ENCODE measurements around the gene DHRS7.
"Not testable (repeated sequence)": the region's sequence is repeated elsewhere in the genome, so short reads cannot be mapped to it uniquely, and the experiment has no call there.

The DHRS7 gene

GRCh38 chr14:60134702-60135101, 30.5 kb downstream of the DHRS7 start:
- H3K4me3 ChIP-seq (ENCODE audit: low read depth, low read length), result no peak overlapping the region

DNA sequence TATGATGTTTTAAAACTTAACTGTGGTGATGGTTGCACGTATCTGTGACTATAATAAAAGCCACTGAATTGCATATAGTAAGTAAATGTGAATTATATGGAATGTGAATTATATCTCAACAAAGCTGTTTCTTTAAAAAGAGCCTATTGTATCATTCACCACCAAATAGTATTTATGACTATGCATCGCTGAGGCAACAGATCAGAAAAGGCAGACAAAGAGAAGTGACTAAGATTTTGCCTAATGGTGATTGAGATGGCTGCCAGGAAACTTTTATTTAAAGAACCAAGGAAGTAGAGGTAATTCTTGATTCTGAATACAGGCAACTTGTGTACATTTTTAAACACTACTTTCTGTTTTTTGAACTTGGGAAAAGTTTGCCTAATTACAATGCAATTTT, 31.7 kb downstream of the DHRS7 start:
- H3K4me3 ChIP-seq (ENCODE audit: low read depth, low read length), result no peak overlapping the region

- no peak overlapping the region for H3K4me3 ChIP-seq (ENCODE audit: low read depth, low read length)
Measured at GRCh38 chr14:60125918-60126317, 39.3 kb downstream of the DHRS7 start.

DNA sequence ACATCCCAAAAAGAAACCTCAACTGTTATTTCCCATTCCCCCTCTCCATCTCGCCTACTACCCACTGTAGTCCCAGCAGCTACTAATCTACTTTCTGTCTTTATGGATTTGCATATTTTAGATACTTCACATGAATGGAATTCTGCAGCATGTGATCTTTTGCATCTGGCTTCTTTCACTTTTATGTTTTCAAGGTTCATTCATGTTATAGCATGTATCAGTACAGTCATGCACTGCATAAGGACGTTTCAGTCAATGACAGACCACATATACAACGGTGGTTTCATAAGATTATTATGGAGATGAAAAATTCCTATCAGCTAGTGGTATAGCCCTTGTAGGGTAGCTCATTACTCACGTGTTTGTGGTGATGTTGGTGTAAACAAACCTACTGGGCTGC, 49.0 kb downstream of the DHRS7 start:
- H3K4me3 ChIP-seq (ENCODE audit: low read depth, low read length), result no peak overlapping the region

- H3K4me3 ChIP-seq (ENCODE audit: low read depth, low read length), result no peak overlapping the region
Measured at GRCh38 chr14:60114881-60115280, 50.3 kb downstream of the DHRS7 start.

DNA sequence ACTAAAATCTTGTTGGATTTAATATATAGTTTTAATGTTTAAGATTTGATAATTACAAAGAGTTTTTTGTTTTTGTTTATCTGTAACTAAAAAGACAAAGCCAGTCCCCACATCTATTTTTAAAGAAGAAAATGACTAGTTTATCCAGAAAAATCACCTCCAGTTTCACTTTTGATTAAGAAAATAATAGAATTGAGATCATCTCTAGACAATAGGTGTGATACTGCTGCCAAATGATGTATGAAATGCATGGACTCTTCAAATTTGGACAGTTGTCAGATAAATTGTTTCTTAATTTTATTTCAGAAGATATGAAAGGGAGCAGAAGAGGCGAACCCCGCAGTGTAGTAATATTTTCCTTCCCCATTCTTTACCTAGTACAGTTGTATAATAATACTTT, 53.5 kb downstream of the DHRS7 start:
- H3K4me3 ChIP-seq (ENCODE audit: low read depth, low read length), result no peak overlapping the region

DNA sequence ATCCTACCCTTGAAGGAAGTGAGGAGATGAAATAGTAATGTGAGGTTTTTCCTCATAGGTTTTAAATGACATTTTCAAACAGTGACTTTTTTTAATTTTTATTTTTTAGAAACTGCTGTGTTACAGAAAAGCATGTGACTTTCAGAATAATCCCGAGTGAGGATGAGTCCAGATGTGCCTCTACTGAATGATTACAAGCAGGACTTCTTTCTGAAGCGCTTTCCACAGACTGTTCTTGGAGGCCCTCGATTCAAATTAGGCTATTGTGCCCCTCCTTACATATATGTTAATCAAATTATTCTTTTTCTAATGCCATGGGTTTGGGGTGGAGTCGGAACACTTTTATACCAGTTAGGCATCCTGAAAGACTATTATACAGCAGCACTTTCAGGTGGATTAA, 57.7 kb downstream of the DHRS7 start:
- H3K4me3 ChIP-seq (ENCODE audit: low read depth, low read length), result no peak overlapping the region

- H3K4me3 ChIP-seq (ENCODE audit: low read depth, low read length), result no peak overlapping the region
Measured at GRCh38 chr14:60106339-60106738, 58.9 kb downstream of the DHRS7 start.

- H3K4me3 ChIP-seq (ENCODE audit: low read depth, low read length), result no peak overlapping the region
Measured at GRCh38 chr14:60102389-60102788, 62.8 kb downstream of the DHRS7 start.

DNA sequence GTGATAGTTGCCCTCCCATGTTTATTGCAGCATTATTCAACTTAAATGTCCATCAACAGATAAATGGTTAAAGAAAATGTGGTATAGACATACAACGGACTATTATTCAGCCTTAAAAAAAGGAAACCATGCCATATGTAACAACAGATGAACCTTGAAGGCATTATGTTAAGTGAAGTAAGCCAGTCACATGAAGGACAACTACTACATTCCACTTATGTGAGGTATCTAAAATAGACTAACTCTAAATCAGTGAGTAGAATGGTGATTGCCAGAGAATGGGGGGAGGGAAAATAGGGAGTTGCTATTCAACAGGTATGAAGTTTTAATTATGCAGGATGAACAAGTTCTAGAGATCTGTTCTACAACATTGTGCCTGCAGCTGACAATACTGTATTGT, 63.4 kb downstream of the DHRS7 start:
- H3K4me3 ChIP-seq (ENCODE audit: low read depth, low read length), result no peak overlapping the region

GRCh38 chr14:60099855-60100254, 65.3 kb downstream of the DHRS7 start:
- not testable (repeated sequence) for H3K4me3 ChIP-seq (ENCODE audit: low read depth, low read length)

- no peak overlapping the region for H3K4me3 ChIP-seq (ENCODE audit: low read depth, low read length)
Measured at GRCh38 chr14:60097974-60098373, 67.2 kb downstream of the DHRS7 start.

- no peak overlapping the region for H3K4me3 ChIP-seq (ENCODE audit: low read depth, low read length)
Measured at GRCh38 chr14:60095781-60096450, 69.3 kb downstream of the DHRS7 start.

GRCh38 chr14:60095231-60095630, 70.0 kb downstream of the DHRS7 start:
- H3K4me3 ChIP-seq (ENCODE audit: low read depth, low read length), result no peak overlapping the region

DNA sequence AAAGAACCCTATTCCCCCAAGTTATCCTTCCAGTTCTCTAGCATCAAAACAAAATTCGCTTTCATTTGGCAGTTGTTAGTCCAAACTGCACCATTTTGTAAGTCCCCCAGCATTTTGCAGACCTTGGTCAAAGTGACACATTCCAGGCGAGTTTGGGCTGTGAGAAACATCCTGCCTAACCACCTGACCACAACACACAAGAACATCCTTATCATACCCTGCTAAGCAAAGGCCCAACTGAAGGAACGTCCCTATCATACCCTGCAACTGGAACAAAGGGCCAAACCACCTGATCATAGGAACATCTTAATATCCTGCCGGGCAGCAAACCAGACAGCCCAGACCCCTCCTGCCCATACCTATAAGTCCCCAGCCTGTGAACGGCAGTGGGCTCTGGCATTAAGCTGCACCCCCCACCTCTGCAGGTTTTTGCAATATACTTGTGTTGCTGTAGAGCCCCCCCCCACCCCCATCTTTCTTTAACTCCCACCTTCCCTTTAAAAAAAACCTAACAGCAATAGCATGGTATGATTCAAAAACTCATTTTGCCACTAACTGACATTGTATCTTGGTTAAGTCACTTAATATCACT, 70.8 kb downstream of the DHRS7 start:
- no peak overlapping the region for H3K4me3 ChIP-seq (ENCODE audit: low read depth, low read length)

All from iPS-11a (cell line).